ENCODE measurements around the gene SKA1. TPM values are rescaled to one million over a fixed set of nuclear protein-coding genes. Genes with fewer than 3 reads are reported as not detected.

Gene SKA1
- total and polyA plus RNA-seq, 7 experiments from 2014 or later: 0.16 to 24.8 (median 0.41) TPM; not detected in 1

- no peak overlapping the region for H3K27ac Mint-ChIP-seq
- H3K4me3 Mint-ChIP-seq: no peak overlapping the region
- Histone ChIP-seq H3K27ac (ENCODE audit: low read depth, low read length) (no peak overlapping the region), H3K9me3 (ENCODE audit: control insufficient read depth in 2 of 3, low read length in 3 of 3) (no peaks in the 10 kb centered on the region), H3K27me3 (ENCODE audit: control insufficient read depth in 2 of 2, insufficient read depth in 2 of 2, low read length in 2 of 2) (no peaks in the 10 kb centered on the region), H3K4me3 (ENCODE audit: low read length) (no peak overlapping the region), H3K4me1 (ENCODE audit: control insufficient read depth in 2 of 2, insufficient read depth in 2 of 2, low read length in 2 of 2) (peaks cover 0 to 13% of the 10 kb centered on the region in 2 donors), H3K36me3 (ENCODE audit: control insufficient read depth in 2 of 3, insufficient read depth in 3 of 3, low read length in 3 of 3) (no peaks in the 10 kb centered on the region)
- DNase-seq (no peak), ATAC-seq (no peak)
- H3K4me1 Mint-ChIP-seq: peaks cover 0 to 34% (median 14%) of the 10 kb centered on the region in 7 donors
- H3K36me3 Mint-ChIP-seq: peaks cover 0 to 12% (median 0%) of the 10 kb centered on the region in 5 donors
- POLR2A ChIA-PET: interaction anchor here (0.6 kb wide), 1 partner anchor 590 kb away, joined by 3 read pairs; no protein-coding TSS in a partner anchor
- CTCF ChIA-PET: no interaction called here
- intact Hi-C loops (cut with micrococcal nuclease): loop anchor here (5.0 to 10.0 kb wide), 5 partner anchors 498 to 885 kb away; partner anchors contain the start of genes ACAA2 (in 2 of the 2), ELAC1 (in 1 of the 2), ME2 (in 1 of the 2) and MEX3C (in 1 of the 2)
- H3K27me3 Mint-ChIP-seq: no peaks in the 10 kb centered on the region
- H3K9me3 Mint-ChIP-seq: peaks cover 0 to 9% (median 0%) of the 10 kb centered on the region in 11 donors
Observed at GRCh38 chr18:50377061-50377798, 2.4 kb downstream of the SKA1 start.

- peaks cover 0 to 2% (median 0%) of the 10 kb centered on the region in 7 donors for H3K4me1 Mint-ChIP-seq
- H3K4me3 ChIP-seq (ENCODE audit: low read length): no peak overlapping the region
- no peak overlapping the region for H3K27ac ChIP-seq (ENCODE audit: low read depth, low read length)
- peaks cover 0 to 35% (median 0%) of the 10 kb centered on the region in 5 donors for H3K36me3 Mint-ChIP-seq
- H3K9me3 Mint-ChIP-seq: peaks cover 0 to 3% (median 0%) of the 10 kb centered on the region in 11 donors
- no peak for DNase-seq
- POLR2A ChIA-PET: no interaction called here
- CTCF ChIA-PET: no interaction called here
- no peaks in the 10 kb centered on the region for H3K36me3 ChIP-seq (ENCODE audit: control insufficient read depth in 2 of 3, insufficient read depth in 3 of 3, low read length in 3 of 3)
- H3K9me3 ChIP-seq (ENCODE audit: control insufficient read depth in 2 of 3, low read length in 3 of 3): no peaks in the 10 kb centered on the region
- H3K4me1 ChIP-seq (ENCODE audit: control insufficient read depth in 2 of 2, insufficient read depth in 2 of 2, low read length in 2 of 2): no peaks in the 10 kb centered on the region
- intact Hi-C loops (cut with micrococcal nuclease): no loop called here
- H3K4me3 Mint-ChIP-seq: no peak overlapping the region
- ATAC-seq: no peak
- no peaks in the 10 kb centered on the region for H3K27me3 ChIP-seq (ENCODE audit: control insufficient read depth in 2 of 2, insufficient read depth in 2 of 2, low read length in 2 of 2)
- no peak overlapping the region for H3K27ac Mint-ChIP-seq
- no peaks in the 10 kb centered on the region for H3K27me3 Mint-ChIP-seq
Observed at GRCh38 chr18:50388988-50389387, 14.1 kb downstream of the SKA1 start.

- H3K4me3 ChIP-seq (ENCODE audit: low read length): no peak overlapping the region
- DNase-seq (no peak), ATAC-seq (no peak)
- H3K27ac ChIP-seq (ENCODE audit: low read depth, low read length): no peak overlapping the region
- intact Hi-C loops (cut with micrococcal nuclease): no loop called here
- Mint-ChIP-seq H3K36me3 (peaks cover 0 to 23% (median 0%) of the 10 kb centered on the region in 5 donors), H3K27me3 (peaks cover 8 to 12% (median 9%) of the 10 kb centered on the region in 5 donors), H3K9me3 (peaks cover 0 to 3% (median 0%) of the 10 kb centered on the region in 11 donors), H3K4me1 (peaks cover 0 to 9% (median 6%) of the 10 kb centered on the region in 7 donors), H3K4me3 (no peak overlapping the region), H3K27ac (no peak overlapping the region)
- H3K36me3 ChIP-seq (ENCODE audit: control insufficient read depth in 2 of 3, insufficient read depth in 3 of 3, low read length in 3 of 3): no peaks in the 10 kb centered on the region
- H3K9me3 ChIP-seq (ENCODE audit: control insufficient read depth in 2 of 3, low read length in 3 of 3): no peaks in the 10 kb centered on the region
- POLR2A ChIA-PET: no interaction called here
- CTCF ChIA-PET: no interaction called here
- no peaks in the 10 kb centered on the region for H3K4me1 ChIP-seq (ENCODE audit: control insufficient read depth in 2 of 2, insufficient read depth in 2 of 2, low read length in 2 of 2)
- H3K27me3 ChIP-seq (ENCODE audit: control insufficient read depth in 2 of 2, insufficient read depth in 2 of 2, low read length in 2 of 2): no peaks in the 10 kb centered on the region
Observed at GRCh38 chr18:50393802-50394201, 19.0 kb downstream of the SKA1 start.

- H3K4me1 Mint-ChIP-seq: peaks cover 0 to 12% (median 7%) of the 10 kb centered on the region in 7 donors
- Histone ChIP-seq H3K4me3 (ENCODE audit: low read length) (no peak overlapping the region), H3K4me1 (ENCODE audit: control insufficient read depth in 2 of 2, insufficient read depth in 2 of 2, low read length in 2 of 2) (no peaks in the 10 kb centered on the region), H3K27me3 (ENCODE audit: control insufficient read depth in 2 of 2, insufficient read depth in 2 of 2, low read length in 2 of 2) (no peaks in the 10 kb centered on the region), H3K27ac (ENCODE audit: low read depth, low read length) (no peak overlapping the region), H3K36me3 (ENCODE audit: control insufficient read depth in 2 of 3, insufficient read depth in 3 of 3, low read length in 3 of 3) (no peaks in the 10 kb centered on the region), H3K9me3 (ENCODE audit: control insufficient read depth in 2 of 3, low read length in 3 of 3) (no peaks in the 10 kb centered on the region)
- ATAC-seq: no peak
- intact Hi-C loops (cut with micrococcal nuclease): no loop called here
- H3K27ac Mint-ChIP-seq: peak overlapping the region in 1 of 9 donors; percentile 34
- ChIA-PET POLR2A (no interaction called here), CTCF (no interaction called here)
- H3K27me3 Mint-ChIP-seq: peaks cover 14 to 19% (median 16%) of the 10 kb centered on the region in 5 donors
- peaks cover 0 to 18% (median 0%) of the 10 kb centered on the region in 5 donors for H3K36me3 Mint-ChIP-seq
- H3K9me3 Mint-ChIP-seq: peaks cover 0 to 3% (median 0%) of the 10 kb centered on the region in 11 donors
- no peak for DNase-seq
- no peak overlapping the region for H3K4me3 Mint-ChIP-seq
Observed at GRCh38 chr18:50395093-50395492, 20.2 kb downstream of the SKA1 start.

GRCh38 chr18:50396005-50396660 lies 21.3 kb downstream of the SKA1 start:
- no peak overlapping the region for H3K4me3 ChIP-seq (ENCODE audit: low read length)
- intact Hi-C loops (cut with micrococcal nuclease): no loop called here
- POLR2A ChIA-PET: no interaction called here
- H3K9me3 Mint-ChIP-seq: peaks cover 0 to 1% (median 0%) of the 10 kb centered on the region in 11 donors
- H3K27me3 ChIP-seq (ENCODE audit: control insufficient read depth in 2 of 2, insufficient read depth in 2 of 2, low read length in 2 of 2): peaks cover 0 to 2% of the 10 kb centered on the region in 2 donors
- H3K9me3 ChIP-seq (ENCODE audit: control insufficient read depth in 2 of 3, low read length in 3 of 3): no peaks in the 10 kb centered on the region
- H3K4me3 Mint-ChIP-seq: no peak overlapping the region
- H3K27me3 Mint-ChIP-seq: peaks cover 17 to 27% (median 24%) of the 10 kb centered on the region in 5 donors
- H3K36me3 Mint-ChIP-seq: peaks cover 0 to 18% (median 0%) of the 10 kb centered on the region in 5 donors
- no peak overlapping the region for H3K27ac Mint-ChIP-seq
- H3K4me1 Mint-ChIP-seq: peaks cover 0 to 12% (median 7%) of the 10 kb centered on the region in 7 donors
- no peaks in the 10 kb centered on the region for H3K36me3 ChIP-seq (ENCODE audit: control insufficient read depth in 2 of 3, insufficient read depth in 3 of 3, low read length in 3 of 3)
- no peak overlapping the region for H3K27ac ChIP-seq (ENCODE audit: low read depth, low read length)
- DNase-seq (no peak), ATAC-seq (no peak)
- no peaks in the 10 kb centered on the region for H3K4me1 ChIP-seq (ENCODE audit: control insufficient read depth in 2 of 2, insufficient read depth in 2 of 2, low read length in 2 of 2)
- CTCF ChIA-PET: no interaction called here

GRCh38 chr18:50397023-50397422 lies 22.2 kb downstream of the SKA1 start:
- H3K27ac Mint-ChIP-seq: no peak overlapping the region
- H3K4me3 ChIP-seq (ENCODE audit: low read length): no peak overlapping the region
- H3K27ac ChIP-seq (ENCODE audit: low read depth, low read length): no peak overlapping the region
- no peaks in the 10 kb centered on the region for H3K36me3 ChIP-seq (ENCODE audit: control insufficient read depth in 2 of 3, insufficient read depth in 3 of 3, low read length in 3 of 3)
- H3K9me3 Mint-ChIP-seq: peaks cover 0 to 1% (median 0%) of the 10 kb centered on the region in 11 donors
- H3K4me1 Mint-ChIP-seq: peaks cover 0 to 12% (median 7%) of the 10 kb centered on the region in 7 donors
- peaks cover 21 to 31% (median 30%) of the 10 kb centered on the region in 5 donors for H3K27me3 Mint-ChIP-seq
- H3K4me3 Mint-ChIP-seq: no peak overlapping the region
- H3K27me3 ChIP-seq (ENCODE audit: control insufficient read depth in 2 of 2, insufficient read depth in 2 of 2, low read length in 2 of 2): peaks cover 0 to 4% of the 10 kb centered on the region in 2 donors
- POLR2A ChIA-PET: no interaction called here
- H3K4me1 ChIP-seq (ENCODE audit: control insufficient read depth in 2 of 2, insufficient read depth in 2 of 2, low read length in 2 of 2): no peaks in the 10 kb centered on the region
- ATAC-seq (no peak), DNase-seq (no peak)
- intact Hi-C loops (cut with micrococcal nuclease): no loop called here
- peaks cover 0 to 15% (median 0%) of the 10 kb centered on the region in 5 donors for H3K36me3 Mint-ChIP-seq
- no peaks in the 10 kb centered on the region for H3K9me3 ChIP-seq (ENCODE audit: control insufficient read depth in 2 of 3, low read length in 3 of 3)
- CTCF ChIA-PET: interaction anchor here (0.6 kb wide), 1 partner anchor 37 kb away, joined by 3 read pairs; no protein-coding TSS in a partner anchor

All from naive thymus-derived CD4-positive, alpha-beta T cell (primary cell).